ACHN (cell line): ENCODE measurements around the gene TM9SF2.
A peak's percentile ranks its signal among the peaks of the same experiment; 100 is the strongest.
"Not testable (repeated sequence)": the region's sequence is repeated elsewhere in the genome, so short reads cannot be mapped to it uniquely, and the experiment has no call there.

Experiments used
- DNase-seq: peaks from one replicate; pipeline ENCODE4 v3.0.0-alpha.2; 2015
- in situ Hi-C: cut with HindIII; loops from 2 replicates; pipeline ENCODE4 v1.10.0; 2017; ENCODE audit warnings: low sequenced_read_pairs, low pct_ligation_motif_present, low pct_unique_long_range_greater_than_20kb

The TM9SF2 gene

DNA sequence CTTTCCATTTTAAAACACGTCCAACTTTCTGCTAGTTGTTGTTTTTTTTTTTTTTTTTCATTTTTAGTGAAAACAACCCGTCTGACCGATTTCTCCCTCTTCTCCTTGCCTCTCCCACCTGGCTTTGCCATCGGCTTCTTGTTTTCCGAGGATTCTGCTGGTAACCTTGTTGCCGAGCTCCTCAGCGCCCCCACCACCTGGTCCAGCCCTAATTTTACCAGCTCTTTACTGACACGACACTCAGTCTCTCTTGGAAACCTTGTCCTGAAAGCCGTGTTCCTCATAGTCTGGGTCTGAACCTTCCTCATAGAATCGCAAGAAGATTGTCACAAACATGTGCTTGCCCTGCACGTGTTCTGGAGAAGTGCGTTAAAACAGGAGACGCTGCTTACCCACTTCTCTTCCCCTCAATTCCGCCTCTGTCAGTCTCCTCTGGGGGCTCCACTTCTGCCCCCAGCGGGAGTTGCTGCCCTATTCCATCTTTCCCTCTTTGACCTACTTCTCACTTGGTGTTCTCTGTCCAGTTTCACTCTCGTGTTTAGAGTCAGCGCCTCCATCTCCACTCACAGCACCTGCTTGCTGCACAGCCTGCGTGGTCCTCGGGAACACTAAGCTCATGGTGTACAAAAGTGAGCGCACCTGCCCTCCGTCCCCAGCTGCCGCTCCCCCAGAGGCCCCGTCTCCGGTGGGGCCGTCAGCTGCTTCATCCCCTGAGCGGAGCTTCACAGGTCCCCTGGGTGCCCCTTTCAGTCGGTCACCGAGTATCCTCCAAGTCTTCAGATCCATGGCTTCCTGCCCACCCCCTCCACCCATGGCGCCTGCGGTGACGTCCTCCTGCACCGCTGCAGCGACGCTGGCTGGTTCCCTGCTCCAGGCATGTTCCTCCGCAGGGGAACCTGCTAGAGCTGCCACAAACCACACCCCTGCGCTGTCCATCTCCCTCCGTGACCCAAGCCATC is 65.1 kb downstream of the TM9SF2 start:
- in situ Hi-C loops: no loop called here
- no peak for DNase-seq

DNA sequence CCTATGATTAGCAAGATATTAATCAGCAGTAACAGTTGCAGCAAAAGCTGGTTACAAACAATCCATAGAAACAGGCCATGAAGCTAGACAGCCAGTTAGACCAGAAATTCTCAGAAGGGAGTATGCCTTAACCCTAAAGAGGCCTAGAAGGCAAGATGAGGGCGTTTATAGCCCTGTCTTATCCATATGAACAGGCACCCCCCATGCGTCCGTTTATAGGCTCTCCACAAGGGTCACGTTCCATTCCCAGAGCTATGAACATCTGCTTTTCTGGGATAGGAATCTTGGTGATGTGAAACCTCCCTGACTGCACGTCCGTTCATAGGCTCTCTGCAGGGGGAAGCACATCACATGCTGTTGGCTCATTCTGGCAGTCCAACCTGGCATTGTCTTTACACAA is 67.6 kb downstream of the TM9SF2 start:
- in situ Hi-C loops, DNase-seq: not testable (repeated sequence)

DNA sequence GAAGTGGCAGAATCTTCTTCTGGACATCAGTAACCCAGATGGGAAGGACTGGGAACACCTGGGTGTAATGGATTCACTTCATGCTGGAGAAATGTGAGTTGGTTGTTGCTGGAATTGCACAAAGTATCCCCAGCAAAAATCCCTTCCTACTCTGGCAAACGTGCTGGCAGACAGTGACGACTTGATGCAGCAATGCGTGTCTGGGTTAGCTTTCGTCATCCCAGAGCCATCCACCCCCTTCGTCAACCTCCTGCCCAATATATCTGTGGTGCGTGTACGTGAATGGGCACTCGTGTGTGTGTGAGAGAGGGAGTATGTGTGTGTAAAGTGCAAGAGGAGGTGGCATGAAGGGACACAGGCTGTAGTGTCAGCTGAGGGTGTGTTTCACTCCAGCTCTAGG is 70.9 kb downstream of the TM9SF2 start:
- in situ Hi-C loops: no loop called here
- DNase-seq: no peak

DNA sequence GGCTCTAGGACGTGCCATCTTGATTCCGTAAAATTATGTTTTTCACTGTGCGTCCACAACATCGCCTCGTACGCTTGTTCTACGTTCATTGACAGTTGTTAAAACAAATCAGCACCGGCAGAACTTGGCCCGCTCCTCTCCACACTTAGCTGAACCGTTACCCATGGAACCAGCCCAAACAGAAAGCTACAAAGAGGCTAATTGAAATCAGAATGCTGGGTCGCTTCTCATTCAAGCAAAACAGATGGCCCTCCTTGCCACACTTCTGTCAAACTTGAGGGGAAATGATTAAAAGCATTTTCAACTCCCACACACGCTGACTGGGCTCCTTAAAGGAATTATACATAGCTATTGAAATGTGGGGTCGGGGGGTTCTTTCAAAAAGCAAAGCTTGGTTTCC is 71.6 kb downstream of the TM9SF2 start:
- no peak for DNase-seq
- in situ Hi-C loops: no loop called here

DNA sequence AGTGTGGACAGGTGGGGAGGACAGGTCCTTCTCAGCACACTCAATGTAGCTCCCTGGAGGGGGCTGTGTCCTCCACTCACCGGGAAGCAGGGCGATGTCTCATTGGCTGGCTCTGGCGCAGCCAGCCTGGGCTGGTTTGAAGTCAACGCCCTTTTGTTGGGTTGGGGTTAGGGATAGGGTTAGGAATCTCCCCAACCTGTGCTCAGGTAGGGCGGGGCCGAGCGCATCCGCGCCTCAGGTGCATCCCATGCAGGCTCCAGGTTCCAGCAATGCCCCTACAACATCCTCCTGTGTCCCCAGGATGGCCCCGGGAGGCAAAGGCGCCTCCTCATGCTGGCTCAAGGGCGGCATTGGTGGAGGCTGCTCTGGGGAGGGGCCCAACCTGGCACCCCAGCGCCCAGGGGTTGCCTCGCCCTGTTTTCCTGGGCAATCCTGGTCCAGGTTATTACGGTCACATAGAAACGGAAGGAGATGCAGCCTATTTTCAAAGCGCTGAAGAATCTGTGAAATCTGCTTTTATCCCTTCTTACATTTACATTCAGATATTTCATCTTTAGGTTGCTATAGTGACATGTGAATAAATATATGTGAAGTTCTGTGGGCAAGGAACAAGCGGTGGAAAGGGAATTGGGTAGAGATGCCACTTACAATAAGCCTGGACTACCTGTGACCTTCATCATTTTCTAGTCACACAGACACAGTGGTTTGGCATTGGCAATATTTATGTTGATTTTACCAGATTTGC is 74.3 kb downstream of the TM9SF2 start:
- DNase-seq: no peak
- in situ Hi-C loops: no loop called here

DNA sequence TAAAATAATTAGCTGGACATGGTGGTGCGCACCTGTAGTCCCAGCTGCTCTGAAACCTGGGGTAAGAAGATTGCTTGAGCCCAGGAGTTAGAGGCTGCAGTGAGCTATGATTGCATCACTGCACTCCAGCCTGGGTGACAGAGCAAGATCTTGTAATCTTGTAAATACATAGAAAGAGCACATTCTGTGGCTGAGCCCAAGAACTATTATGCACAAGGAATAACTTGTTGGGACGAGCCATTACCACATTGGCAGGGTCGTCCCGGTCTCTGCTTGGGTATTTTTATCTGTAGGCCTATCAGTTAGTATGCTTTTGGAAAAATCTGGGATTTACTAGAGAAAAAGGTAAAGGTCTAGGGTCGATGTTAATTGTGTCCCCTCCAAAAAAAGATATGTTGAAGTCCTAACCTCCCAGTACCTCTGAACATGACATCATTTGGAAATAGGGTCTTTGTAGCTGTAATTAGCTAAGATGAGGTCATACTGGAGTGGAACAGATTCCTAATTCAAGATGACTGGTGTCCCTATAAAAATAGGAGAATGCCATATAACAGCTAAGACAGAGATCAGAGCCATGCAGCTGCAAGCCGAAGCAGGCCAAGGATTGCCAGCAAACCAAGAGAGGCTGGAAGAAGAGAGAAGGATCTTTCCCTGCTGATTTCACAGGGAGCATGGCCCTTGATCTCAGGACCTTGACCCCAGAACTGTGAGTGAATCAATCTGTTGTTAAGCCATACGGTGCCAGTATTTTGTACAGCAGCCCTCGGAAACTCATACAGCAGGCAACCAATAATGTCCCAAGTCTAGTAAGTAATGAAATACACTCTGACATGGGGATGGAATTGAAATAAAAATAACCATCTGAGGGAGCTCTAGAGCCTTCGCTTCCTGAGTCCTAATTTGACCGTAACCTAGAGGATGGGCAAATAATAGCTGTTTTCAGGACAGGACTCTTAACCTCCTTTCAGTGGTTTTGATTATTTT is 77.0 kb downstream of the TM9SF2 start:
- DNase-seq: peak; percentile 22
- in situ Hi-C loops: no loop called here

DNA sequence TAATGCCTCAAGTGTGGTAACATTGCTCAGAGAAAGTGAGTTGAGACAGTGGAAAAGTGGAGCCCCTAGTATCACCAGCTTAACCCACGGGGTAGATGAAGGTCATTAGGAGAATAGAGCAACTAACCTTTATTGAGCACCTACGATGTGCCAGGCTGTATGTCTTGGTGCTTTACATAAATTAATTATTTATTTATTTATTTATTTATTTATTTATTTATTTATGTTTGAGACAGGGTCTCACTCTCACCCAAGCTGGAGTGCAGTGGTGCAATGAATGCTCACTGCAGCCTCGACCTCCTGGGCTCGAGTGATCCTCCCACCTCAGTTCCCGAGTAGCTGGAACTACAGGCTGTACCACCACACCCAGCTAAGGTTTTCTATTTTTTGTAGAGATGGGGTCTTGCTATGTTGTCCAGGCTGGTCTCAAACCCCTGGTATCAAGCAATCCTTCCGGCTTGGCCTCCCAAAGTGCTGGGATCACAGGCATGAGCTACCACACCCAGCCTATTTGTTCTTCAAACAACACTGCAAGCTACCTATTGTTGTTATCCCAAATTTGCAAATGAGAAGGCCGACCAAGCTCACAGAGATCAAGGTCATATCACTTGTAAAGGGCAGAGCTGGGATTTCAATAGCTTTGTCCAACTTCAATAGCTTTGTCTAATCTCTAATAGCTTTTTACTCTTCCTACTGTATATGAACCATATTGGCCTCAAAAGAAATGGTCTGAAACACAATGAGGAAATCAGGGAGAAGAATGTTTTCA is 79.4 kb downstream of the TM9SF2 start:
- in situ Hi-C loops: no loop called here
- no peak for DNase-seq

DNA sequence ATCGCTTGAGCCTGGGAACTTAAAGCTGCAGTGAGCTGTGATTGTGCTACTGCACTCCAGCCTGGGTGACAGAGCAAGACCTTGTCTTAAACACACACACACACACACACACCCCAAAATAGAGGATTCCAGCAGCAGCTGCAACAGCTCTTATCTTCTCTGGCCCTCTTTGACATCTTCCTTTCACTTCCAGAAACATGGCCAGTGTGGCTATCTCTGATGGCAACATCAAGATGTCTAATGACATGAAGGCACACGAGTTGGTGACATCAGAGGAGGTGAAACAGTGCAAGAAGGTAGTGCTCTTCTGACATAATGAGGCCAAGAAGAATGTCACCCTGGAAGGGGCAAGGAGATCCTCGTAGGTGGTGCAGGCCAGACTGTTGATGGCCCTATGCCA is 81.2 kb downstream of the TM9SF2 start:
- in situ Hi-C loops: no loop called here

DNA sequence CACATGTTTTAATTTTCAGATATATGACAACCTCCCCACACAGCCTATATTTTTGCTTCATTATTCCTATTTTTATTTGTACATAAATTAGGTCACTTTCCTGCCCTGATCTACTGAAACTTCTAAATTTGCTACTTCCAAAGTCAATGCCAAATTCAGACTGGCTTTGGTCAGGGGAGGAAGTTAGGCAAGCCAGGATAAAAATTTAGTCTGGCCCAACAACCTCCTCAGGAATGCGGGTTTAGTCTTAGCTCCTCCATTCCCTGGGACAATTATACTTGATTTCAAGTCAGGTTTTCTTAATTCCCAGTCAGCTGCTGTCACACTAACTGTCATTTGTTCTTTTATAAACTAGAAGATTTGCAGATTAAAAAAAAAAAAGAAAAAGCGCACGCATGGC is 84.3 kb downstream of the TM9SF2 start:
- in situ Hi-C loops: no loop called here
- DNase-seq: no peak

More for the DNA sequence above, 81.2 kb downstream of the TM9SF2 start:
- no peak for DNase-seq

DNA sequence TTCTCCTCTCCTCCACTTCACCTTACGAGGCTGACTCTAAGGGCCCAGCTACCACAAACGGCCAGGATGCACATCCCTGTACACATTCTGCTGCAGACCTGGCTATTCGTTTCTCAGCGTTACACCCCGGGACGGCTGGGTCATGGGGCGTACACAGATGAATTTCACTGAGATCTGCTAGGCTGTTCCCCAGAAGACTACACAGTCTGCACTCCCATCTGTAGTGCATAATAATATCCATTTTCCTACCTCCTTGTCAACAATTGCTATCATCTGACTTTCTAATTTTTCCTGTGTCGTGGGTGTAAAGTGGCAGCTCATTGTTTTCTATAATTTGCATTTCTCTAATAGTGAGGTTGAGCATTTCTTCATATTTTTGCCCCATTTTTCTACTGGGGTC is 85.7 kb downstream of the TM9SF2 start:
- in situ Hi-C loops: no loop called here
- DNase-seq: no peak

DNA sequence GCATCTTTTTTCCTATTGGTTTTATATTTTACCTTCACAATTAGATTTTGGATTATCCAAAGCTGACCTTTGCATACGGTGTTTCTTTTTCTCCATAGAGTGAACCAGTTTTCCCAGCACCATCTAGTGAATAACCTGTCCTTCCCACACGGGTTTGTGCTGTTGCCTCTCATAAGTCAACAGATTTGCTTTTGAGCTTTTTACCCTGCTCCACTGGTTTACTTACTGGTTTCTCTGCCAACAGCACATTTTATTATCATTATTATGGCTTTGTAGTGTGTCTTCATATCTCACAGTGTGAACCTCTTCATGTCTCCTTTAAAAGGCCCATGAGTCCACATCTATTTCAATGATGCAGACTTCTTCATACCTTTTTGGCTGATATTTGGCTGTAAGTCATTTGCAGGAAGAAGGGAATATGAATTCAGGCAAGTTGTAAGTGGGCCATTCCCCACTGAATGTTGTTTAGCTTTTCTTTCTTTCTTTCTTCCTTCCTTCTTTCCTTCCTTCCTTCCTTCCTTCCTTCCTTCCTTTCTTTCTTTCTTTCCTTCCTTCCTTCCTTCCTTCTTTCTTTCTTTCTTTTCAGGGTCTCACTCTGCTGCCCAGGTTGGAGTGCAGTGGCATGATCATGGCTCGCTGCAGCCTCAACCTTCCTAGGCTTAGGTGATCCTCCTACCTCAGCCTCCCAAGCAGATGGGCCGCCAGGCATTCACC is 86.8 kb downstream of the TM9SF2 start:
- in situ Hi-C loops: no loop called here
- DNase-seq: no peak

DNA sequence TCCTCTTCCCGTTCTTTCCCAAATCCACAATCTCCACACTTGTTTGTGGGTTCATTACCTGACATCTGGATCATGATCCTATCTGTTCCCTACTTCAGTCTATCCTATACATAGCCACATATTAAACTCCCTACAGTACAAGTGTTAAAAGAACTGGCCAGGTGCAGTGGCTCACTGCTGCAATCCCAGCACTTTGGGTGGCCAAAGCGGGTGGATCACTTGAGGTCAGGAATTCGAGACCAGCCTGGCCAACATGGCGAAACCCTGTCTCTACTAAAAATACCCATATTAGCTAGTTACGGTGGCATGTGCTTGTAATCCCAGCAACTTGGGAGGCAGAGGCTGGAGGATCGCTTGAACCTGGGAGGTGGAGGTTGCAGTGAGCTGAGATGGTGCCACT is 88.3 kb downstream of the TM9SF2 start:
- in situ Hi-C loops: no loop called here
- no peak for DNase-seq

DNA sequence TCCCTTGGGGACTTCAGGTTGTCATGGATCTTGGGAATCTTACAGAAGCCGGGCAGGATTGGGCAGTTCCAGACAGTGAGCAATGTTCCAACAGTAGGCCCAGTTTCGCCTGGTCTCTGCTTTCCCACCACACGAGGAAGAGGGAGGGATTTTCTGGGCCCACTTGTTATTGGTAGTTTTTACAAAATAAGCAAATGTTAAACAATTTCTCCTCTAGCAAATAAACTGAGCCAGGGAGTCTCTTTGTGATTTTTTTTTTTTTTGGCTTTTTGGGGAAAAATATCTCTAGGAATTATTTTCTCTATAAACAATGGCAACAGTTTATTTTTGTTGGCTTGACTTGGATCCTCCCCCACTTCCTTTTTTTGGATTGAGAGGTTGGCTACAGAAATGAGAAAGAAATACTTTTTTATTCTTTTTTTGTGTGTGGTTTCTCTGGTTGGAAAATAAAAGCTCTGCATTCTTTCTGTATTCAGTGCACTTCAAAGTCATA is 89.3 kb downstream of the TM9SF2 start:
- in situ Hi-C loops: no loop called here
- no peak for DNase-seq

DNA sequence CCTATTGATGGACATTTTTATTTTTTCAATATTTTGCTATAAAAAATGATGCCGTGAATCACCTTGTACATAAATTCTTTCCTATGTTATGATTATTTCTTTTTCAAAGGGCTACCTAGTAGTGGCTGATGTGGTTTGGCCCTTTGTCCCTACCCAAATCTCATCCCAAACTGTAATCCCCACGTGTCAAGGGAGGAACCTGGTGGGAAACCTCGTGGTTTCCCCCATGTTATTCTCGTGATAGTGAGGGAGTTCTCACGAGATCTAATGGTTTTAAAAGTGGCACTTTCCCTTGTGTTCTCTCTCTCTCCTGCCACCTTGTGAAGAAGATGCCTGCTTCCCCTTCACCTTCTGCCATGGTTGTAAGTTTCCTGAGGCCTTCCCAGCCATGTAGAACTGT is 94.9 kb downstream of the TM9SF2 start:
- in situ Hi-C loops: no loop called here

DNA sequence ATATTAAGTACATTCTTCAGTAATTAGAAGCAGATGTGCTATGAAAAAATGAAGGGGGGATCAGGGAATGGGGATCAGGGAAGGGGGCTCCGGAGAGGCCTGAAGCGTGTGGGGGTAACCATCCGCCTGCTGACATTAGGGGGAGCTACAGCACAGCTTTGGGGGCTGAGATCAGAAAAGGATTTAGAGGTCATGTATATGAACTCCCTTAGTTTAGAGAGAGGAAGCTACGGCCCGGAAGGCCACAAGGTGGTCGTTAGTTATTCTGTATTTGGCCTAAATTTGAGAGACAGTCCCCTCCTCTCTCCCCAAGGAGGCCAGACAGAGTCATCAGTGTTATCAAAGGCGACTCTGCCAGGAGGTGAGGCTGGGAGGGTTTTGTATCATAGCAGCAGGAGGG is 99.0 kb downstream of the TM9SF2 start:
- in situ Hi-C loops: no loop called here
- no peak for DNase-seq

More for the DNA sequence above, 94.9 kb downstream of the TM9SF2 start:
- no peak for DNase-seq

DNA sequence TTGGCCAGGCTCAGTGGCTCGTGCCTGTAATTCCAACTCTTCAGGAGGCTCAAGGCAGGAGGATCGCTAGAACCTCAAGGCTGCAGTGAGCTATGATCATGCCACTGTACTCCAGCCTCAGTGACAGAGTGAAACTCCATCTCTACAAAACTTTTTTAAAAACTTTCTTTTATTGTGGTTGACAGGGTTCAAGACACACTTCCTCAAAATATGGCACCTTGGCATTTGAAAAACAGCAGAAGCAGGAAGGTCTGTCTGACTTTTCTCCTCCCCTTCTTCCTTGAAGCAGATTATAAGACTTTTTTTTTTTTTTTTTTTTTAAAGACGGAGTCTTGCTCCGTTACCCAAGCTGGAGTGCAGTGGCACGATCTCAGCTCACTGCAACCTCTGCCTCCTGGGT is 100.3 kb downstream of the TM9SF2 start:
- in situ Hi-C loops: no loop called here
- no peak for DNase-seq

DNA sequence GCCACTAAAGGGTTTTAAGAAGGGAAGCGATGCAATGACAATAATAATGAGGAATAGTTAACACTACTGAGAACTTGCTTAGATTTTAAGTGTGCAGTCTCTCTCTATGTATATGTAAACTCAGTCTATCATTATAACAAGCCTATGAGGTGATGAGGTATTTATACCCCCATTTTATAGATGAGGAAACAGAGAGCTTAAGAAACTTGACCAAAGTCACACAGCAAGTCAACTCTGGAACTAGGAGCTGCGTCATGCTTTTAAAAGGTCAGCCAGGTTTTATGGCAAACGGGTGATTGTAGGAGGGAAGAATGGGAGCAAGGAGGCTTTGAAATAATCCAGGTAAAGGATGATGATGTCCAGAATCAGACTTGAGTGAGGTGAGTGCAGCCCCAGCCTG is 103.4 kb downstream of the TM9SF2 start:
- in situ Hi-C loops: no loop called here
- DNase-seq: no peak
